ENCODE results near the gene DRD4. TPM values are rescaled to one million over a fixed set of nuclear protein-coding genes. Genes with fewer than 3 reads are reported as not detected.

DRD4 gene
- total RNA-seq, result not detected in 2 replicates
- polyA plus RNA-seq, result 1.1 and 2.9 TPM in 2 replicates

DNA sequence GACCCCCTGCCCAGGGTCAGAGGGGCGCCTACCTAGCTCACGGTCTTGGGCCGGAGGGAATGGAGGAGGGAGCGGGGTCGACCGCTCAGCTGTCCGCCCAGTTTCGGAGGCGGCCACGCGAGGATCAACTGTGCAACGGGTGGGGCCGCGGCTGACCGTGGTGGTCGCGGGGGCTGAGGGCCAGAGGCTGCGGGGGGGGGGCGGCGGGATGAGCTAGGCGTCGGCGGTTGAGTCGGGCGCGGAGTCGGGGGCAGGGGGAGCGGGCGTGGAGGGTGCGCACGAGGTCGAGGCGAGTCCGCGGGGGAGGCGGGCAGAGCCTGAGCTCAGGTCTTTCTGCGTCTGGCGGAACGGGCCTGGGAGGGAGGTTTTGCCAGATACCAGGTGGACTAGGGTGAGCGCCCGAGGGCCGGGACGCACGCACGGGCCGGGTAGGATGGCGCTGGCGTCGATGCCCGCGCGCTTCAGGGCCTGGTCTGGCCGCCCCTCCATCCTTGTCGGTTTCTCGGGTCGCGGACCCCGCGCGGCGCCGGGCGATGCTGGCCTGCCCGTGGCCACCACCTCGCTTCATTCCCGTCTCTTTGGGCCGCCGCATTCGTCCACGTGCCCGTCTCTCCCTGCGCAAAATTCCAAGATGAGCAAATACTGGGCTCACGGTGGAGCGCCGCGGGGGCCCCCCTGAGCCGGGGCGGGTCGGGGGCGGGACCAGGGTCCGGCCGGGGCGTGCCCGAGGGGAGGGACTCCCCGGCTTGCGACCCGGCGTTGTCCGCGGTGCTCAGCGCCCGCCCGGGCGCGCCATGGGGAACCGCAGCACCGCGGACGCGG is at the start of gene DRD4:
TSS of gene DRD4 (plus strand) at position 759 of the 822 bp plus-strand sequence. CDS start at position 795, 36 bp downstream.
- H3K27me3 ChIP-seq, result peaks cover 40% of the 10 kb centered on the region
- H4K20me1 ChIP-seq (ENCODE audit: insufficient read depth, poor library complexity, severe bottlenecking), result peaks cover 43% of the 10 kb centered on the region
- no peaks in the 10 kb centered on the region for H3K79me2 ChIP-seq
- H2AFZ ChIP-seq, result no peak within 1 kb of the TSS
- DNase-seq (ENCODE audit: low spot score), result peak; percentile 66
- WGBS (ENCODE audit: low lambda C conversion rate, missing lambda C conversion rate), result 25% methylated on average over 41 of the region's 100 CpGs
- H3K36me3 ChIP-seq (replicated peaks; ENCODE audit: insufficient read depth, low read depth), result no peaks in the 10 kb centered on the region
- TF ChIP-seq, protein P1, sequence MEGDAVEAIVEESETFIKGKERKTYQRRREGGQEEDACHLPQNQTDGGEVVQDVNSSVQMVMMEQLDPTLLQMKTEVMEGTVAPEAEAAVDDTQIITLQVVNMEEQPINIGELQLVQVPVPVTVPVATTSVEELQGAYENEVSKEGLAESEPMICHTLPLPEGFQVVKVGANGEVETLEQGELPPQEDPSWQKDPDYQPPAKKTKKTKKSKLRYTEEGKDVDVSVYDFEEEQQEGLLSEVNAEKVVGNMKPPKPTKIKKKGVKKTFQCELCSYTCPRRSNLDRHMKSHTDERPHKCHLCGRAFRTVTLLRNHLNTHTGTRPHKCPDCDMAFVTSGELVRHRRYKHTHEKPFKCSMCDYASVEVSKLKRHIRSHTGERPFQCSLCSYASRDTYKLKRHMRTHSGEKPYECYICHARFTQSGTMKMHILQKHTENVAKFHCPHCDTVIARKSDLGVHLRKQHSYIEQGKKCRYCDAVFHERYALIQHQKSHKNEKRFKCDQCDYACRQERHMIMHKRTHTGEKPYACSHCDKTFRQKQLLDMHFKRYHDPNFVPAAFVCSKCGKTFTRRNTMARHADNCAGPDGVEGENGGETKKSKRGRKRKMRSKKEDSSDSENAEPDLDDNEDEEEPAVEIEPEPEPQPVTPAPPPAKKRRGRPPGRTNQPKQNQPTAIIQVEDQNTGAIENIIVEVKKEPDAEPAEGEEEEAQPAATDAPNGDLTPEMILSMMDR (IDR thresholded peaks at IDR 0.05; ENCODE audit: poor library complexity), result no peak
- TF ChIP-seq EZH2 (IDR thresholded peaks at IDR 0.05; ENCODE audit: borderline replicate concordance), result no peak
- H3K9me2 ChIP-seq (replicated peaks; ENCODE audit: insufficient read depth), result no peaks in the 10 kb centered on the region
- peak within 1 kb of the TSS; percentile 82 for H3K4me2 ChIP-seq
- H3K4me1 ChIP-seq (ENCODE audit: insufficient read depth), result peaks cover 22% of the 10 kb centered on the region
- no peak within 1 kb of the TSS for H3K4me3 ChIP-seq
- no peak within 1 kb of the TSS for H3K27ac ChIP-seq
- H3K9me3 ChIP-seq (ENCODE audit: low read depth), result no peaks in the 10 kb centered on the region

DNA sequence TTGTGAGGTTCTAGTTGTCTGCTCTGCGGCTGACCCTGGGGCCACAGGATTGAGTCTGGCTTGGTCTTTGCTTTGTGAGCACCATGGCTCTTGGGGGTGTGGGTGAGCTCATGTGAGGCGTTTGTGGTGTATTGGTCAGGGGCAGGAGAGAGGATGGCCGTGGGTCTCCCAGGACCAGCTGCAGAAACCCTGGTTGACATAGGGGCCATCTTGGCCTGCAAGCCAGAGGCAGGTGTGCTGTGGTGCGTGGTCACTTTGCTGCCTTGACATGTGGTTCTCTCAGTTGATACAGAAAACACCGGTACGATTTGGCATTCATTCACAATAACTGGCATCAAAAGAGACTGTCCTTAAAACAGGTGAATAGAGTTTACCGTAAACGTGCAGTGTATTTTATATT is 49.5 kb upstream of the DRD4 start:
- H3K79me2 ChIP-seq, result peaks cover 67% of the 10 kb centered on the region
- H3K27me3 ChIP-seq, result no peaks in the 10 kb centered on the region
- peaks cover 45% of the 10 kb centered on the region for H4K20me1 ChIP-seq (ENCODE audit: insufficient read depth, poor library complexity, severe bottlenecking)
- H2AFZ ChIP-seq, result no peak overlapping the region
- no peak for DNase-seq (ENCODE audit: low spot score)
- H3K9me2 ChIP-seq (replicated peaks; ENCODE audit: insufficient read depth), result no peaks in the 10 kb centered on the region
- WGBS (ENCODE audit: low lambda C conversion rate, missing lambda C conversion rate), result 89% methylated on average over 8 of the region's 8 CpGs
- no peak overlapping the region for H3K4me2 ChIP-seq
- no peaks in the 10 kb centered on the region for H3K36me3 ChIP-seq (replicated peaks; ENCODE audit: insufficient read depth, low read depth)
- H3K9me3 ChIP-seq (ENCODE audit: low read depth), result no peaks in the 10 kb centered on the region
- H3K27ac ChIP-seq, result peak overlapping the region; percentile 60
- peaks cover 23% of the 10 kb centered on the region for H3K4me1 ChIP-seq (ENCODE audit: insufficient read depth)
- no peak for TF ChIP-seq EZH2phosphoT487 (IDR thresholded peaks at IDR 0.05; ENCODE audit: low read depth, severe bottlenecking, unreplicated experiment)
- TF ChIP-seq, protein P1 (IDR thresholded peaks at IDR 0.05; ENCODE audit: poor library complexity), result no peak
- no peak for TF ChIP-seq EZH2 (IDR thresholded peaks at IDR 0.05; ENCODE audit: borderline replicate concordance)
- no peak overlapping the region for H3K4me3 ChIP-seq

DNA sequence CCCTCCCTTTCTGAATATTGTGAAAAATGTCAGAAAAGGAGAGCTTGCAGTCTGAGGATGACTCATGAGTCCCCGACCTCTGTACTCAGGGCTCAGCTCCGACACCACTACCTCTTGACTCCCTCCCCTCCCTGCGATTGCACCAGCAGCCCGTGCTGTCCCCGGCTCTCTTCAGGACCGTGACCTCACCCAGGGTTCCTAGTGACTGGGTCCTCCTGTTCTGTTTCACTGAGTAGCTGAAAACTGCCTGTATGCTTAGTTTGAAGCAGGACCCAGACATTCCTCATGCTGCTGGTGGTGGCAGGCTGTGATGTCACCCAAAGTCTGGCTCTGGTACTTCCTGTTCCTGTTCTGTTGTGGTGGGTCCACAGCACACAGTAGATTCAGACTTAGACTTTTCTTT is 49.1 kb upstream of the DRD4 start:
- Histone ChIP-seq H3K9me3 (ENCODE audit: low read depth) (no peaks in the 10 kb centered on the region), H3K36me3 (replicated peaks; ENCODE audit: insufficient read depth, low read depth) (no peaks in the 10 kb centered on the region), H3K4me1 (ENCODE audit: insufficient read depth) (peaks cover 23% of the 10 kb centered on the region), H3K9me2 (replicated peaks; ENCODE audit: insufficient read depth) (no peaks in the 10 kb centered on the region), H3K4me3 (no peak overlapping the region), H2AFZ (no peak overlapping the region), H3K27me3 (no peaks in the 10 kb centered on the region), H4K20me1 (ENCODE audit: insufficient read depth, poor library complexity, severe bottlenecking) (peaks cover 44% of the 10 kb centered on the region), H3K79me2 (peaks cover 62% of the 10 kb centered on the region), H3K27ac (peak overlapping the region; percentile 93), H3K4me2 (no peak overlapping the region)
- peak; percentile 93 for DNase-seq (ENCODE audit: low spot score)
- TF ChIP-seq EZH2 (IDR thresholded peaks at IDR 0.05; ENCODE audit: borderline replicate concordance) (no peak), EZH2phosphoT487 (IDR thresholded peaks at IDR 0.05; ENCODE audit: low read depth, severe bottlenecking, unreplicated experiment) (no peak)
- TF ChIP-seq, protein P1 (IDR thresholded peaks at IDR 0.05; ENCODE audit: poor library complexity), result no peak
- whole genome bisulfite sequencing (ENCODE audit: low lambda C conversion rate, missing lambda C conversion rate), result 59% methylated on average over 6 of the region's 6 CpGs
